Endothelial cell of umbilical vein (primary cell): ENCODE results near the gene CALR3. TPM values are rescaled to one million over a fixed set of nuclear protein-coding genes. Genes with fewer than 3 reads are reported as not detected.

Source experiments
- BruUV-seq: library from RNA; stranded (reverse); fragments of 400-500 nt; replicated peaks from 2 replicates; lab custom pipeline; 2021; lab: Mats Ljungman, UMichigan
- CTCF ChIA-PET: fragments of 300-600, 350-600 bp; sonication (Branson Sonifier 250); formaldehyde crosslinking; loops from one replicate; lab custom pipeline; 2021; ENCODE audit warnings: antibody characterized with exemption, inconsistent platforms; lab: Charles Lee
- POLR2A ChIA-PET: fragments of 300-600, 350-600 bp; sonication (Branson Sonifier 250); formaldehyde crosslinking; loops from one replicate; lab custom pipeline; 2021; ENCODE audit warnings: antibody characterized with exemption, inconsistent platforms; lab: Charles Lee
- DNase-seq: peaks from one replicate; pipeline ENCODE4 v3.0.0-alpha.2; 2011; ENCODE audit warnings: low read depth, low spot score
- FAIRE-seq: peaks from 2 replicates; lab custom pipeline; 2011; peaks lifted over from hg19 to GRCh38; lab: Jason Lieb, UNC
- H2AFZ ChIP-seq: 2 replicates; pipeline ENCODE4 v1.6.0; 2012; ENCODE audit warnings: low read depth, low read length, control low read depth, inconsistent platforms
- H3K27ac ChIP-seq: 2 replicates; pipeline ENCODE4 v1.5.1; 2011; ENCODE audit warnings: low read depth, mild to moderate bottlenecking, control low read depth, low read length, moderate library complexity; ENCODE audit not compliant: insufficient read depth
- H3K27me3 ChIP-seq, 2 experiments: 2 replicates each; pipeline versions ENCODE4 v1.6.0 to v1.6.1; 2011; ENCODE audit warnings: low read length in 2 of 2, mixed read lengths in 1 of 2; ENCODE audit not compliant: control insufficient read depth in 2 of 2, insufficient read depth in 2 of 2
- H3K36me3 ChIP-seq, 2 experiments: 2 replicates in 1 of 2; 3 replicates in 1 of 2; pipeline ENCODE4 v1.5.1; 2011; ENCODE audit warnings: low read length in 2 of 2, mild to moderate bottlenecking in 1 of 2, moderate library complexity in 1 of 2; ENCODE audit not compliant: control insufficient read depth in 2 of 2, insufficient read depth in 2 of 2; ENCODE audit errors: extremely low read depth in 1 of 2
- H3K4me1 ChIP-seq: 3 replicates; pipeline ENCODE4 v1.5.1; 2011; ENCODE audit warnings: mild to moderate bottlenecking, low read length; ENCODE audit not compliant: control insufficient read depth, insufficient read depth; ENCODE audit errors: extremely low read depth
- H3K4me2 ChIP-seq: 2 replicates; pipeline ENCODE4 v1.6.1; 2011; ENCODE audit warnings: low read length, control low read depth, mixed read lengths; ENCODE audit not compliant: insufficient read depth
- H3K4me3 ChIP-seq, 3 experiments: fragments of 200-600 bp in 1 of 3; sonication (generic), shearing (Covaris generic) in 1 of 3; replicated peaks in 1 of 3; 2 replicates each; pipeline ENCODE4 v1.5.1; 2011 to 2016; ENCODE audit warnings: control low read depth in 3 of 3, low read length in 3 of 3, mild to moderate bottlenecking in 2 of 3, inconsistent platforms in 1 of 3, low read depth in 1 of 3, moderate library complexity in 1 of 3; ENCODE audit not compliant: insufficient read depth in 1 of 3
- H3K79me2 ChIP-seq: 2 replicates; pipeline ENCODE4 v1.6.0; 2012; ENCODE audit warnings: low read length, inconsistent platforms; ENCODE audit not compliant: control insufficient read depth, insufficient read depth
- H3K9ac ChIP-seq: replicated peaks from 2 replicates; pipeline ENCODE3; 2011; ENCODE audit warnings: low read length, control low read depth; ENCODE audit not compliant: insufficient read depth; ENCODE audit errors: extremely low read depth
- H3K9me1 ChIP-seq: replicated peaks from 3 replicates; pipeline ENCODE4 v1.6.0; 2011; ENCODE audit warnings: mild to moderate bottlenecking, low read length; ENCODE audit not compliant: control insufficient read depth, insufficient read depth; ENCODE audit errors: extremely low read depth
- H3K9me3 ChIP-seq: replicated peaks from 2 replicates; pipeline ENCODE4 v1.5.1; 2012; ENCODE audit warnings: low read length, inconsistent platforms; ENCODE audit not compliant: control insufficient read depth, insufficient read depth
- H4K20me1 ChIP-seq: replicated peaks from 2 replicates; pipeline ENCODE3; 2011; ENCODE audit warnings: mild to moderate bottlenecking, low read length; ENCODE audit not compliant: control insufficient read depth, insufficient read depth; ENCODE audit errors: extremely low read depth
- EZH2 ChIP-seq: IDR thresholded peaks from 2 replicates; pipeline ENCODE4 v1.6.1; 2012; ENCODE audit warnings: borderline replicate concordance, low read depth, mild to moderate bottlenecking, moderate library complexity, low read length, inconsistent platforms; ENCODE audit not compliant: severe bottlenecking
- FOS ChIP-seq: IDR thresholded peaks from 2 replicates; pipeline ENCODE4 v1.6.1; 2011; ENCODE audit warnings: mild to moderate bottlenecking, low read length, moderate library complexity, borderline replicate concordance; ENCODE audit not compliant: insufficient read depth
- GATA2 ChIP-seq: IDR thresholded peaks from 2 replicates; pipeline ENCODE4 v1.7.0; 2011; ENCODE audit warnings: low read depth, mild to moderate bottlenecking, moderate library complexity, mixed read lengths, low read length; ENCODE audit not compliant: insufficient read length, insufficient read depth
- JUN ChIP-seq: IDR thresholded peaks from 2 replicates; pipeline ENCODE4 v1.6.1; 2011; ENCODE audit warnings: borderline replicate concordance, low read depth; ENCODE audit not compliant: insufficient read length, insufficient read depth
- MYC ChIP-seq: IDR thresholded peaks from one replicate; pipeline ENCODE4 v1.6.1; 2011; ENCODE audit warnings: mild to moderate bottlenecking, low read depth, low read length
- POLR2A ChIP-seq: IDR thresholded peaks from 2 replicates; pipeline ENCODE4 v1.6.1; 2012; ENCODE audit warnings: low read depth, mild to moderate bottlenecking, control low read depth, low read length
- POLR2AphosphoS5 ChIP-seq: IDR thresholded peaks from 2 replicates; pipeline ENCODE4 v1.6.1; 2012; ENCODE audit warnings: low read depth, mild to moderate bottlenecking, control low read depth, low read length, moderate library complexity; ENCODE audit not compliant: insufficient read depth
- dilution Hi-C: fragments of 300-500 bp; cut with MboI; formaldehyde crosslinking; loops from one replicate; pipeline ENCODE4 v1.15.0; 2019; ENCODE audit warnings: low sequenced_read_pairs; ENCODE audit not compliant: extremely low pct_ligation_motif_present
- intact Hi-C: fragments of 100-400 bp; cut with micrococcal nuclease; formaldehyde crosslinking; loops from one replicate; pipeline ENCODE4 v1.10.0; 2022
- polyA plus RNA-seq, 4 experiments: library from polyadenylated mRNA; depleted of rRNA in 3 of 4; stranded (reverse) in 3 of 4; unstranded in 1 of 4; fragments of >200 nt; gene quantifications; 2 replicates each; pipeline versions ENCODE4 v1.2.1 to v1.2.3, GENCODE V29; 2011 to 2012; ENCODE audit warnings: missing spikeins in 1 of 4
- total RNA-seq: library from RNA; stranded (reverse); gene quantifications from 2 replicates; pipeline ENCODE4 v1.2.3, GENCODE V29; 2021
- TF ChIP-seq, protein P1 (sequence below), 2 donors: IDR thresholded peaks; 1 replicate in 1 of 2; 2 replicates in 1 of 2; pipeline ENCODE4 v1.5.1; 2011; ENCODE audit warnings: low read length in 2 of 2, mild to moderate bottlenecking in 2 of 2, moderate library complexity in 2 of 2, control low read depth in 1 of 2, inconsistent platforms in 1 of 2, low read depth in 1 of 2; ENCODE audit not compliant: insufficient read depth in 1 of 2; ENCODE audit errors: extremely low read depth in 1 of 2
- TF ChIP-seq, protein P2 (sequence below): IDR thresholded peaks from 2 replicates; pipeline ENCODE4 v1.6.1; 2011; ENCODE audit not compliant: insufficient read depth, insufficient read length

The CALR3 gene
- total and polyA plus RNA-seq, 2 donors (not counting 3 experiments of a cell fraction or from before 2014, with no cell fraction given), result not detected

DNA sequence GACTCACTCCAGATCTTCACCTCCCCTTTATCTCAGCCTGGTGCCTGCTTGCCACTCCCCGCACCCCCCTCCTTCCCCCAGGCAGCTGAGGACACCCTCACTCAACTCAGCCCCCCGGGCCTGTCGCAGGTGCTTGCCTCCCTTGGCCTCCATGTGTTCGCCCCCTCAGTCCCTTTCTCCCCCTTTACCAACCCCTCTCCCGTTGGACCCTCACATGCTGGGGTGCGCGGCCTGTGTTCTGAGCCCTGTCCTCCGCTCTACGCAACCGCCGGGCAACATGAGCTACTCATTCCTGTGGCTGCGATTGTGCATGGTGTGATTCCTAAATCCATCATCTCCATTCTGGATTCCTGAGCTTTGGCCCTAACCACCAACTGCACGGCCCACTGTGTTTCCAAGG, 41.1 kb upstream of the CALR3 start:
- Histone ChIP-seq H3K4me3 (no peak overlapping the region), H3K27me3 (no peaks in the 10 kb centered on the region), H3K9ac (no peak overlapping the region), H3K4me2 (no peak overlapping the region), H3K79me2 (peaks cover 62% of the 10 kb centered on the region), H3K4me1 (peaks cover 7% of the 10 kb centered on the region), H3K9me1 (no peaks in the 10 kb centered on the region), H3K9me3 (no peaks in the 10 kb centered on the region), H4K20me1 (no peaks in the 10 kb centered on the region), H3K27ac (no peak overlapping the region), H3K36me3 (peaks cover 19 to 46% of the 10 kb centered on the region in 2 experiments), H2AFZ (no peak overlapping the region)
- dilution Hi-C loops, result no loop called here
- ChIA-PET CTCF (no interaction called here), POLR2A (no interaction called here)
- intact Hi-C loops, result no loop called here
- TF ChIP-seq MYC (no peak), POLR2A (no peak), EZH2 (no peak), JUN (no peak), GATA2 (no peak), FOS (no peak), POLR2AphosphoS5 (no peak)
- TF ChIP-seq, protein P1, sequence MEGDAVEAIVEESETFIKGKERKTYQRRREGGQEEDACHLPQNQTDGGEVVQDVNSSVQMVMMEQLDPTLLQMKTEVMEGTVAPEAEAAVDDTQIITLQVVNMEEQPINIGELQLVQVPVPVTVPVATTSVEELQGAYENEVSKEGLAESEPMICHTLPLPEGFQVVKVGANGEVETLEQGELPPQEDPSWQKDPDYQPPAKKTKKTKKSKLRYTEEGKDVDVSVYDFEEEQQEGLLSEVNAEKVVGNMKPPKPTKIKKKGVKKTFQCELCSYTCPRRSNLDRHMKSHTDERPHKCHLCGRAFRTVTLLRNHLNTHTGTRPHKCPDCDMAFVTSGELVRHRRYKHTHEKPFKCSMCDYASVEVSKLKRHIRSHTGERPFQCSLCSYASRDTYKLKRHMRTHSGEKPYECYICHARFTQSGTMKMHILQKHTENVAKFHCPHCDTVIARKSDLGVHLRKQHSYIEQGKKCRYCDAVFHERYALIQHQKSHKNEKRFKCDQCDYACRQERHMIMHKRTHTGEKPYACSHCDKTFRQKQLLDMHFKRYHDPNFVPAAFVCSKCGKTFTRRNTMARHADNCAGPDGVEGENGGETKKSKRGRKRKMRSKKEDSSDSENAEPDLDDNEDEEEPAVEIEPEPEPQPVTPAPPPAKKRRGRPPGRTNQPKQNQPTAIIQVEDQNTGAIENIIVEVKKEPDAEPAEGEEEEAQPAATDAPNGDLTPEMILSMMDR (IDR thresholded peaks at IDR 0.05; ENCODE audit: extremely low read depth in 1 of 2, insufficient read depth in 1 of 2, low read depth in 1 of 2, low read length in 2 of 2), result no peak
- TF ChIP-seq, protein P2, sequence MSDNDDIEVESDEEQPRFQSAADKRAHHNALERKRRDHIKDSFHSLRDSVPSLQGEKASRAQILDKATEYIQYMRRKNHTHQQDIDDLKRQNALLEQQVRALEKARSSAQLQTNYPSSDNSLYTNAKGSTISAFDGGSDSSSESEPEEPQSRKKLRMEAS, result no peak
- DNase-seq (no peak), FAIRE-seq (no peak)
- no TSS peak for BruUV-seq
